Measurements from ENCODE around the gene CYP4F12. TPM values are rescaled to one million over a fixed set of nuclear protein-coding genes. Genes with fewer than 3 reads are reported as not detected.

The CYP4F12 gene
- total RNA-seq, 4 donors from 2014 or later: 0.71 to 2.8 (median 1.3) TPM

DNA sequence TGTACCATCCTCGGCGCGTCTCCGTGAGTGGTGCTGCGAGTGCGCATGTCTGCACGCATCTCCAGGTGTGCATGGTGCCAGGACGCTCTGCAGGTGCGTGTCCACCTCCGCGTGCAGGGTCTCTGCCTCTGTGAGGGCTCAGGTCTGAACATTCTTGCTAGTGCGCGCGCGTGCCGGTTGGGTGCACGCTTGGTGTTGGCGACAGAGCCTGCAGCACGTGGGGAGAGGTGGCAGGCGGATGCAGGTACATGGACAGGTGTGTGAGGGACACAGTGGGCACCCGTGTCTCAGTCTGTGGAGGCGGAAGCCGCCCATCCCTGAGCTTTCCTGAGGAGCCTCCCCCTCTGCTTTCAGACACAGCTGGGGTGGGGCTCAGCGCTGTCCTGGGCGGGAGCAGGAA lies 50.1 kb downstream of the CYP4F12 start:
- H3K27me3 ChIP-seq: no peaks in the 10 kb centered on the region
- no peak overlapping the region for H3K4me3 ChIP-seq
- no peaks in the 10 kb centered on the region for H3K4me1 ChIP-seq
- in situ Hi-C loops (cut with MboI; ENCODE audit: low sequenced_read_pairs in 4 of 4): no loop called here
- no peaks in the 10 kb centered on the region for H3K9me3 ChIP-seq
- no peak for DNase-seq
- TF ChIP-seq, protein P1, sequence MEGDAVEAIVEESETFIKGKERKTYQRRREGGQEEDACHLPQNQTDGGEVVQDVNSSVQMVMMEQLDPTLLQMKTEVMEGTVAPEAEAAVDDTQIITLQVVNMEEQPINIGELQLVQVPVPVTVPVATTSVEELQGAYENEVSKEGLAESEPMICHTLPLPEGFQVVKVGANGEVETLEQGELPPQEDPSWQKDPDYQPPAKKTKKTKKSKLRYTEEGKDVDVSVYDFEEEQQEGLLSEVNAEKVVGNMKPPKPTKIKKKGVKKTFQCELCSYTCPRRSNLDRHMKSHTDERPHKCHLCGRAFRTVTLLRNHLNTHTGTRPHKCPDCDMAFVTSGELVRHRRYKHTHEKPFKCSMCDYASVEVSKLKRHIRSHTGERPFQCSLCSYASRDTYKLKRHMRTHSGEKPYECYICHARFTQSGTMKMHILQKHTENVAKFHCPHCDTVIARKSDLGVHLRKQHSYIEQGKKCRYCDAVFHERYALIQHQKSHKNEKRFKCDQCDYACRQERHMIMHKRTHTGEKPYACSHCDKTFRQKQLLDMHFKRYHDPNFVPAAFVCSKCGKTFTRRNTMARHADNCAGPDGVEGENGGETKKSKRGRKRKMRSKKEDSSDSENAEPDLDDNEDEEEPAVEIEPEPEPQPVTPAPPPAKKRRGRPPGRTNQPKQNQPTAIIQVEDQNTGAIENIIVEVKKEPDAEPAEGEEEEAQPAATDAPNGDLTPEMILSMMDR (IDR thresholded peaks at IDR 0.05 in 4 of 5, conservative IDR thresholded peaks at IDR 0.05 in 1 of 5): no peak
- no peak for TF ChIP-seq POLR2A (IDR thresholded peaks at IDR 0.05)
- ATAC-seq: no peak
- H3K36me3 ChIP-seq: no peaks in the 10 kb centered on the region
- intact Hi-C loops (cut with DNase I; ENCODE audit: low total_unique reads): no loop called here
- no peak overlapping the region for H3K27ac ChIP-seq

DNA sequence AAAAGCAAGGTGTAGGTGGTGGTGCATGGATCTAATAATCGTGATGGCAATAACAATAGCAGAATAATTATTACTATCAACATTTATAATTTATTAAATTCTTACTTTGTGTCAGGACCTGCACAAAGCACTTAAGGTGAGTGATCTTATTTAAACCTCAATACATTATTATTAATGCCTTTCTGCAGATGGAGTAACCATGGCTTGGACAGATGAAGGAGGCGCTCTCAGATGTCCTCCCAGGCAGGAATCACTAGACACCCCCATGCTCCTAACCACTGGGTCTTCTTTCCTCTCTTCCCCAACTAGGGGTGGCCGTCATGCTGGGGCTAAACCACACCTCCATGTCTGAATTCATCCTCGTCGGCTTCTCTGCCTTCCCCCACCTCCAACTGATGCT lies 54.8 kb downstream of the CYP4F12 start, which contains the start of gene OR10H2:
TSS of gene OR10H2 (plus strand) at position 301 of the 400 bp plus-strand sequence. CDS start at position 321, 20 bp downstream.
- Histone ChIP-seq H3K4me1 (no peaks in the 10 kb centered on the region), H3K36me3 (no peaks in the 10 kb centered on the region), H3K4me3 (no peak within 1 kb of the TSS), H3K27ac (no peak within 1 kb of the TSS), H3K27me3 (no peaks in the 10 kb centered on the region), H3K9me3 (no peaks in the 10 kb centered on the region)
- in situ Hi-C loops (cut with MboI; ENCODE audit: low sequenced_read_pairs in 4 of 4): no loop called here
- no peak for DNase-seq
- intact Hi-C loops (cut with DNase I; ENCODE audit: low total_unique reads): no loop called here
- TF ChIP-seq POLR2A (IDR thresholded peaks at IDR 0.05): no peak
- TF ChIP-seq, protein P1 (IDR thresholded peaks at IDR 0.05 in 4 of 5, conservative IDR thresholded peaks at IDR 0.05 in 1 of 5): no peak
- ATAC-seq: no peak

DNA sequence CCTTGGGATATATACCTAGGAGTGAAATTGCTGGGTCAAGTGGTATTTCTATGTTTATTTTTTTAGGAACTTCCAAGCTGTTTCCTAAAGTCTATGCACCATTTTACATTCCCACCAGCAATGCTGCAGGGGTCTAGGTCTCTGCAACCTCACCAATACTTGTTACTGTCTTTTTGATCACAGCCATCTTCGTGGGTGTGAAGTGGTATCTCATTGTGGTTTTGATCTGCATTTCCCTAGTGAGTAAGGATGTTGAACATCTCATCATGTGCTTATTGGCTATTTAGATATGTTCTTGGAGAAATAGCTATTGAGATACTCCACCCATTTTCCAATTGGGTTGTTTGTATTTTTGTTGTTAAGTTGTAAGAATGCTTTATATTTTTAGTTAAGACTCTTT lies 57.7 kb downstream of the CYP4F12 start:
- no peaks in the 10 kb centered on the region for H3K27me3 ChIP-seq
- no peak overlapping the region for H3K4me3 ChIP-seq
- H3K27ac ChIP-seq: no peak overlapping the region
- no peaks in the 10 kb centered on the region for H3K36me3 ChIP-seq
- DNase-seq (no peak), ATAC-seq (no peak)
- in situ Hi-C loops (cut with MboI; ENCODE audit: low sequenced_read_pairs in 4 of 4): no loop called here
- H3K9me3 ChIP-seq: no peaks in the 10 kb centered on the region
- TF ChIP-seq POLR2A (IDR thresholded peaks at IDR 0.05): no peak
- TF ChIP-seq, protein P1 (IDR thresholded peaks at IDR 0.05 in 4 of 5, conservative IDR thresholded peaks at IDR 0.05 in 1 of 5): no peak
- no peaks in the 10 kb centered on the region for H3K4me1 ChIP-seq
- intact Hi-C loops (cut with DNase I; ENCODE audit: low total_unique reads): no loop called here

DNA sequence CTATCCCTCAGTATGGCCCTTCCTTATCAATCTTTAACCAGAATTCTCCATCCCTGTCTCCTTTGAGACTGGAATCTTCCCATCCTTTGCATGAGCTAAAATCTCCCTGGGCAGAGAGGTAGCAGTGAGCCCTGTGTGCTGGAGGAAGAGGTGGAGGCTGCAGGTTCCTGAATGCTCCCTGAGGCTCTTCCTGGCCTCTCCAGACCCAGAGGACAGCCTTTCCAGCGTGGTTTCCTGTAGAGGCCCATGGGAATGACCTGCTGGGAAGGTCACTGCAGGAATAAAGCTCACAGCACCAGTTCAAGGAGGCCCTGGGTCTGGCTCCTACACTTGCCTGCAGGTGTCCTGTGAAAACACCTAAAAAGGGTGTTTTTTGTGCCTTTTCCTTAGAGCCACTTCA lies 59.5 kb downstream of the CYP4F12 start:
- Histone ChIP-seq H3K27me3 (no peaks in the 10 kb centered on the region), H3K9me3 (no peaks in the 10 kb centered on the region), H3K4me3 (no peak overlapping the region), H3K27ac (no peak overlapping the region), H3K36me3 (no peaks in the 10 kb centered on the region), H3K4me1 (no peaks in the 10 kb centered on the region)
- no peak for ATAC-seq
- in situ Hi-C loops (cut with MboI; ENCODE audit: low sequenced_read_pairs in 4 of 4) (no loop called here), intact Hi-C loops (cut with DNase I; ENCODE audit: low total_unique reads) (loop anchor here (1.0 kb wide), 1 partner anchor 31 kb away; no protein-coding TSS in a partner anchor)
- no peak for DNase-seq
- no peak for TF ChIP-seq POLR2A (IDR thresholded peaks at IDR 0.05)
- TF ChIP-seq, protein P1 (IDR thresholded peaks at IDR 0.05 in 4 of 5, conservative IDR thresholded peaks at IDR 0.05 in 1 of 5): no peak

DNA sequence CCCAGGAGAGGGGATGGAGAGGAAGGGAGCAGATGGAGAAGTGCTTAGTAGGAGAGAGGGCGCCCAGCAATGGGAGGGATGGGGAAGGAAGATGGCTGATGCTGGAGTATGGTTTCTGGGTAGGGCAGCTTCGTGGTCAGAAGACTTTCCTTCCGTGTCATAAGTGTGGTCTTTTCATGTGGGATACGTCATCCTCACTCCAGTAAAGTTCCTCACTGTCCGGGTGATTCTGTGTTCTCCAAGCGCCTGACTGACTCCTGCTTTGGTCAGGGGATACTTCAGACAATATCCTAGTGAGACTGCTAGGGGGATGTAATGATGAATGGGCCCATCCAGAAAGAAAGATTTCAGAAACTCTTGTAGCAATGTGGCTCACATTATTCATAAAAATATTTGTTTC lies 61.0 kb downstream of the CYP4F12 start:
- in situ Hi-C loops (cut with MboI; ENCODE audit: low sequenced_read_pairs in 4 of 4) (no loop called here), intact Hi-C loops (cut with DNase I; ENCODE audit: low total_unique reads) (no loop called here)
- ATAC-seq (no peak), DNase-seq (no peak)
- TF ChIP-seq, protein P1 (IDR thresholded peaks at IDR 0.05 in 4 of 5, conservative IDR thresholded peaks at IDR 0.05 in 1 of 5): no peak
- TF ChIP-seq POLR2A (IDR thresholded peaks at IDR 0.05): no peak
- Histone ChIP-seq H3K4me3 (no peak overlapping the region), H3K27me3 (no peaks in the 10 kb centered on the region), H3K4me1 (no peaks in the 10 kb centered on the region), H3K9me3 (peaks cover 0 to 5% (median 0%) of the 10 kb centered on the region in 3 donors), H3K27ac (no peak overlapping the region), H3K36me3 (no peaks in the 10 kb centered on the region)

All from gastrocnemius medialis (tissue), 4 donors.